Keratinocyte (primary cell): ENCODE data around the gene ZNF142.

Experiments used
- CTCF ChIP-seq, 3 experiments: IDR thresholded peaks in 1 of 3; conservative IDR thresholded peaks in 1 of 3; optimal IDR thresholded peaks in 1 of 3; 2 replicates in 2 of 3; 3 replicates in 1 of 3; pipeline versions ENCODE3 to v1.5.1; 2011; ENCODE audit warnings: low read length in 3 of 3, mild to moderate bottlenecking in 3 of 3, moderate library complexity in 2 of 3, control low read depth in 1 of 3, inconsistent platforms in 1 of 3; ENCODE audit not compliant: insufficient read depth in 2 of 3; ENCODE audit errors: extremely low read depth in 1 of 3
- EZH2 ChIP-seq: IDR thresholded peaks from one replicate; pipeline ENCODE4 v1.6.1; 2012; ENCODE audit warnings: inconsistent platforms, mild to moderate bottlenecking, low read length, moderate library complexity

- TF ChIP-seq CTCF (optimal IDR thresholded peaks at IDR 0.05 in 1 of 3, IDR thresholded peaks at IDR 0.05 in 1 of 3, conservative IDR thresholded peaks at IDR 0.05 in 1 of 3; ENCODE audit: extremely low read depth in 1 of 3, insufficient read depth in 2 of 3, low read length in 3 of 3) (no peak), EZH2 (no peak)
Measured at GRCh38 chr2:218605432-218605831, 54.0 kb downstream of the ZNF142 start.
